K562 (cell line): Measurements from ENCODE around the gene SAE1. TPM values are rescaled to one million over a fixed set of nuclear protein-coding genes. Genes with fewer than 3 reads are reported as not detected.

ENCODE experiments used
- ARNT ChIP-seq, 2 experiments: fragments of 450-650 bp; IDR thresholded peaks; 2 replicates each; pipeline ENCODE4 v1.6.1; 2016; ENCODE audit warnings: mild to moderate bottlenecking in 1 of 2
- CBFA2T2 ChIP-seq: fragments of 450-650 bp; conservative IDR thresholded peaks from 2 replicates; pipeline ENCODE4 v1.6.1; 2017; ENCODE audit warnings: mild to moderate bottlenecking
- CHD2 ChIP-seq: IDR thresholded peaks from 2 replicates; pipeline ENCODE4 v1.6.1; 2011; ENCODE audit warnings: low read depth, low read length
- DMBX1 ChIP-seq: fragments of 250-450 bp; sonication (Bioruptor Pico); IDR thresholded peaks from 2 replicates; pipeline ENCODE4 v1.8.0; 2022; ENCODE audit warnings: inconsistent platforms, mild to moderate bottlenecking, moderate library complexity, borderline replicate concordance
- ESRRA ChIP-seq: fragments of 450-650 bp; IDR thresholded peaks from 2 replicates; pipeline ENCODE4 v1.6.1; 2014; ENCODE audit warnings: low read depth, mild to moderate bottlenecking, moderate library complexity, borderline replicate concordance
- ESRRB ChIP-seq: fragments of 250-450 bp; sonication (Bioruptor Pico); IDR thresholded peaks from 2 replicates; pipeline ENCODE4 v1.5.0; 2020; ENCODE audit warnings: mild to moderate bottlenecking, moderate library complexity, borderline replicate concordance
- FOXA3 ChIP-seq, 2 experiments: fragments of 450-650 bp in 1 of 2; sonication (generic) in 1 of 2; formaldehyde crosslinking; IDR thresholded peaks in 1 of 2; conservative IDR thresholded peaks in 1 of 2; 2 replicates each; pipeline versions ENCODE4 v1.4.0 to v1.8.0; 2020 to 2022; ENCODE audit warnings: mild to moderate bottlenecking in 2 of 2, missing genetic modification reagents in 1 of 2
- GABPA ChIP-seq: fragments of 200-800 bp; sonication (Bioruptor generic); conservative IDR thresholded peaks from 2 replicates; pipeline ENCODE4 v1.6.1; 2016; ENCODE audit warnings: low read depth, missing genetic modification characterization, missing compliant biosample characterization
- HMG20B ChIP-seq: fragments of 250-450 bp; sonication (Bioruptor Pico); IDR thresholded peaks from 2 replicates; pipeline ENCODE4 v1.5.0; 2021; ENCODE audit warnings: mild to moderate bottlenecking
- HNRNPLL ChIP-seq: fragments of 200-400 bp; formaldehyde crosslinking; IDR thresholded peaks from 2 replicates; pipeline ENCODE4 v1.6.1; 2017; ENCODE audit warnings: low read length, low read depth, mild to moderate bottlenecking; ENCODE audit not compliant: poor library complexity, severe bottlenecking
- POLR2B ChIP-seq: fragments of 450-650 bp; IDR thresholded peaks from 2 replicates; pipeline ENCODE4 v1.6.1; 2018; ENCODE audit warnings: low read depth; ENCODE audit not compliant: partially characterized antibody
- POLR2H ChIP-seq: IDR thresholded peaks from 2 replicates; pipeline ENCODE4 v1.6.1; 2016; ENCODE audit warnings: missing genetic modification characterization, low read depth, mild to moderate bottlenecking, control low read depth, missing compliant biosample characterization, moderate library complexity
- RCOR1 ChIP-seq, 2 experiments: IDR thresholded peaks; 2 replicates each; pipeline ENCODE4 v1.6.1; 2012; ENCODE audit warnings: low read depth in 2 of 2, low read length in 2 of 2, borderline replicate concordance in 1 of 2, improper control_type of control experiment in 1 of 2
- TAF7 ChIP-seq: fragments of 450-650 bp; IDR thresholded peaks from 2 replicates; pipeline ENCODE4 v1.6.1; 2016; ENCODE audit warnings: missing genetic modification characterization, missing compliant biosample characterization
- TOE1 ChIP-seq, 2 experiments: fragments of 450-650 bp in 1 of 2; sonication (generic) in 1 of 2; formaldehyde crosslinking in 1 of 2; IDR thresholded peaks; 2 replicates each; pipeline versions ENCODE4 v1.7.1 to v1.8.0; 2016 to 2022; ENCODE audit warnings: borderline replicate concordance in 2 of 2, mild to moderate bottlenecking in 2 of 2, antibody characterized with exemption in 1 of 2, inconsistent platforms in 1 of 2, low read depth in 1 of 2, missing genetic modification reagents in 1 of 2, moderate library complexity in 1 of 2
- YBX1 ChIP-seq: fragments of 450-650 bp; IDR thresholded peaks from 2 replicates; pipeline ENCODE4 v1.7.1; 2016; ENCODE audit warnings: mild to moderate bottlenecking
- ZNF124 ChIP-seq: sonication (generic); formaldehyde crosslinking; IDR thresholded peaks from 2 replicates; pipeline ENCODE4 v1.8.1; 2022; ENCODE audit warnings: missing genetic modification reagents
- ZNF184 ChIP-seq: sonication (generic); formaldehyde crosslinking; IDR thresholded peaks from 2 replicates; pipeline ENCODE4 v1.5.0; 2020; ENCODE audit warnings: missing genetic modification reagents
- ZNF239 ChIP-seq: fragments of 250-450 bp; sonication (Bioruptor Pico); IDR thresholded peaks from 2 replicates; pipeline ENCODE4 v1.4.0; 2020; ENCODE audit warnings: mild to moderate bottlenecking
- polyA plus RNA-seq, 8 experiments: library from polyadenylated mRNA; depleted of rRNA in 4 of 8; stranded (reverse) in 5 of 8; unstranded in 3 of 8; fragments of >200 nt; fragmentation: Nextera tagmentation in 2 of 8; fragmentation: Illumina TruSeq in 1 of 8; extraction: Ambion mirVana in 2 of 8; extraction: Trizol in 1 of 8; gene quantifications; 2 replicates each; pipeline versions ENCODE4 v1.2.1 to v1.2.3, GENCODE V29; 2011 to 2014; ENCODE audit warnings: inconsistent platforms in 1 of 8, missing spikeins in 1 of 8
- total RNA-seq, 7 experiments: library from RNA; depleted of rRNA in 6 of 7; stranded (reverse); fragments of >200 nt in 6 of 7; fragmentation: Illumina TruSeq in 2 of 7; extraction: Trizol in 2 of 7; gene quantifications; 2 replicates each; pipeline versions ENCODE4 v1.2.1 to v1.2.3, GENCODE V29; 2011 to 2021; ENCODE audit warnings: low replicate concordance in 1 of 7
- TF ChIP-seq, protein P1 (sequence below), 3 experiments: IDR thresholded peaks in 2 of 3; conservative IDR thresholded peaks in 1 of 3; 2 replicates each; pipeline ENCODE4 v1.5.1; 2011 to 2012; ENCODE audit warnings: low read length in 3 of 3, mild to moderate bottlenecking in 3 of 3, control low read depth in 2 of 3, improper control_type of control experiment in 1 of 3, inconsistent platforms in 1 of 3, low read depth in 1 of 3, mixed read lengths in 1 of 3, moderate library complexity in 1 of 3; ENCODE audit not compliant: insufficient read depth in 2 of 3
- TF ChIP-seq, protein P2 (sequence below): sonication (generic); formaldehyde crosslinking; IDR thresholded peaks from 2 replicates; pipeline ENCODE4 v1.8.1; 2023; ENCODE audit warnings: mild to moderate bottlenecking, missing genetic modification reagents
- TF ChIP-seq, protein P3 (sequence below), 2 experiments: fragments of 450-650 bp in 1 of 2; sonication (generic) in 1 of 2; formaldehyde crosslinking in 1 of 2; IDR thresholded peaks in 1 of 2; conservative IDR thresholded peaks in 1 of 2; 2 replicates each; pipeline versions ENCODE4 v1.6.1 to v1.8.1; 2016 to 2023; ENCODE audit warnings: mild to moderate bottlenecking in 2 of 2, moderate library complexity in 2 of 2, inconsistent platforms in 1 of 2, missing genetic modification reagents in 1 of 2

The SAE1 gene
- total and polyA plus RNA-seq, 9 of the 15 experiments (the other 6 are each of a cell fraction or from before 2014, with no cell fraction given), result 82.8 to 299 (median 217) TPM

DNA sequence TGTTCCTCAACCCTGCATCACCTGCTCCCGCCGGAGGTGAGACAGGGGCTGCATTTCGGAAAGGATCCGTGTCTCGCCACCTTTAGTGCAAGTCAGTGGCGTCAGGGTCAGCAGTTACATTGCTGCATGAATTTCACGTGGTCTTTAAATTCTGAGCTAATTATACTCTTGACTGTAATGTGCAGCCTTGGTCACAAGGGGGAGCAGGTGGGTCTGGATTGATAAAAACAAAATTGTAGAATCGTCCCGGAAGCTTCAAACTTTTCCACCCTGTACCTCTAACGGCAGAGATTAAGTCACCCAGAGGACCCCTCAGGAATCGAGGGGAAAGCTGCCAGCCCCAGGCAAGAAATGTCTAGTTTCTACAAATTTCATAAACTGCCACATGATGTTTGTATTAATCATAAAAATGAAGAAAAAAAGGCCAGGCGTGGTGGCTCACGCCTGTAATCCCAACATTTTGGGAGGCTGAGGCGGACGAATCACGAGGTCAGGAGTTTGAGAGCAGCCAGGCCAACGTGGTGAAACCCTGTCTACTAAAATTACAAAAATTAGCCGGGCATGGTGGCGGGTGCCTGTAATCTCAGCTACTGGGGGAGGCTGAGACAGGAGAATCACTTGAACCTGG, 80.2 kb downstream of the SAE1 start (continued):
- TF ChIP-seq CHD2 (no peak), ZNF184 (CRISPR knock-in tag) (no peak), YBX1 (no peak), RCOR1 (IDR thresholded peaks at IDR 0.05; ENCODE audit: borderline replicate concordance in 1 of 2, low read depth in 2 of 2, low read length in 2 of 2) (peak in 1 of 2 experiments; percentile 57; a peak in 1 of 4 replicates), ZNF239 (CRISPR knock-in tag) (peak; percentile 68; the same call in 1 of the 2 replicates), POLR2B (no peak), GABPA (peak; percentile 72), ARNT (IDR thresholded peaks at IDR 0.05) (no peak), HMG20B (CRISPR knock-in tag) (no peak), TOE1 (IDR thresholded peaks at IDR 0.05; ENCODE audit: borderline replicate concordance) (peak; percentile 71; the same call in 1 of the 2 replicates), TOE1 (CRISPR knock-in tag; IDR thresholded peaks at IDR 0.05; ENCODE audit: borderline replicate concordance, low read depth) (no peak), ESRRB (CRISPR knock-in tag) (no peak), FOXA3 (CRISPR knock-in tag; conservative IDR thresholded peaks at IDR 0.05 in 1 of 2, IDR thresholded peaks at IDR 0.05 in 1 of 2) (no peak), POLR2H (tag) (peak; percentile 42; the same call in 1 of the 2 replicates), ESRRA (no peak), HNRNPLL (no peak), DMBX1 (peak; percentile 91), CBFA2T2 (no peak), TAF7 (tag) (peak; percentile 58; the same call in 1 of the 2 replicates), ZNF124 (CRISPR knock-in tag) (no peak)
- TF ChIP-seq, protein P1, sequence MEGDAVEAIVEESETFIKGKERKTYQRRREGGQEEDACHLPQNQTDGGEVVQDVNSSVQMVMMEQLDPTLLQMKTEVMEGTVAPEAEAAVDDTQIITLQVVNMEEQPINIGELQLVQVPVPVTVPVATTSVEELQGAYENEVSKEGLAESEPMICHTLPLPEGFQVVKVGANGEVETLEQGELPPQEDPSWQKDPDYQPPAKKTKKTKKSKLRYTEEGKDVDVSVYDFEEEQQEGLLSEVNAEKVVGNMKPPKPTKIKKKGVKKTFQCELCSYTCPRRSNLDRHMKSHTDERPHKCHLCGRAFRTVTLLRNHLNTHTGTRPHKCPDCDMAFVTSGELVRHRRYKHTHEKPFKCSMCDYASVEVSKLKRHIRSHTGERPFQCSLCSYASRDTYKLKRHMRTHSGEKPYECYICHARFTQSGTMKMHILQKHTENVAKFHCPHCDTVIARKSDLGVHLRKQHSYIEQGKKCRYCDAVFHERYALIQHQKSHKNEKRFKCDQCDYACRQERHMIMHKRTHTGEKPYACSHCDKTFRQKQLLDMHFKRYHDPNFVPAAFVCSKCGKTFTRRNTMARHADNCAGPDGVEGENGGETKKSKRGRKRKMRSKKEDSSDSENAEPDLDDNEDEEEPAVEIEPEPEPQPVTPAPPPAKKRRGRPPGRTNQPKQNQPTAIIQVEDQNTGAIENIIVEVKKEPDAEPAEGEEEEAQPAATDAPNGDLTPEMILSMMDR (IDR thresholded peaks at IDR 0.05 in 2 of 3, conservative IDR thresholded peaks at IDR 0.05 in 1 of 3; ENCODE audit: insufficient read depth in 2 of 3, low read depth in 1 of 3, low read length in 3 of 3), result peak; percentile 83 to 92 (median 85)
- TF ChIP-seq, protein P2, sequence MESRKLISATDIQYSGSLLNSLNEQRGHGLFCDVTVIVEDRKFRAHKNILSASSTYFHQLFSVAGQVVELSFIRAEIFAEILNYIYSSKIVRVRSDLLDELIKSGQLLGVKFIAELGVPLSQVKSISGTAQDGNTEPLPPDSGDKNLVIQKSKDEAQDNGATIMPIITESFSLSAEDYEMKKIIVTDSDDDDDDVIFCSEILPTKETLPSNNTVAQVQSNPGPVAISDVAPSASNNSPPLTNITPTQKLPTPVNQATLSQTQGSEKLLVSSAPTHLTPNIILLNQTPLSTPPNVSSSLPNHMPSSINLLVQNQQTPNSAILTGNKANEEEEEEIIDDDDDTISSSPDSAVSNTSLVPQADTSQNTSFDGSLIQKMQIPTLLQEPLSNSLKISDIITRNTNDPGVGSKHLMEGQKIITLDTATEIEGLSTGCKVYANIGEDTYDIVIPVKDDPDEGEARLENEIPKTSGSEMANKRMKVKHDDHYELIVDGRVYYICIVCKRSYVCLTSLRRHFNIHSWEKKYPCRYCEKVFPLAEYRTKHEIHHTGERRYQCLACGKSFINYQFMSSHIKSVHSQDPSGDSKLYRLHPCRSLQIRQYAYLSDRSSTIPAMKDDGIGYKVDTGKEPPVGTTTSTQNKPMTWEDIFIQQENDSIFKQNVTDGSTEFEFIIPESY, result no peak
- TF ChIP-seq, protein P3, sequence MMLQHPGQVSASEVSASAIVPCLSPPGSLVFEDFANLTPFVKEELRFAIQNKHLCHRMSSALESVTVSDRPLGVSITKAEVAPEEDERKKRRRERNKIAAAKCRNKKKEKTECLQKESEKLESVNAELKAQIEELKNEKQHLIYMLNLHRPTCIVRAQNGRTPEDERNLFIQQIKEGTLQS (IDR thresholded peaks at IDR 0.05), result peak; percentile 17; the same call in 1 of the 2 replicates
- TF ChIP-seq, protein P3 (CRISPR knock-in tag; conservative IDR thresholded peaks at IDR 0.05), result peak; percentile 32; the same call in 1 of the 2 replicates
